Prostate gland (tissue), 2 donors: ENCODE results near the gene GBX2.

ENCODE experiments used
- CTCF ChIP-seq, 4 experiments: fragments of 200-600 bp in 2 of 4; fragments of 450-650 bp in 2 of 4; sonication (generic) in 2 of 4; IDR thresholded peaks; 1 replicate in 3 of 4; 2 replicates in 1 of 4; pipeline ENCODE4 v1.5.1; 2016 to 2019; ENCODE audit warnings: antibody characterized with exemption in 4 of 4, mild to moderate bottlenecking in 2 of 4, moderate library complexity in 2 of 4
- POLR2A ChIP-seq: fragments of 450-650 bp; IDR thresholded peaks from one replicate; pipeline ENCODE4 v1.6.1; 2016; ENCODE audit warnings: antibody characterized with exemption, mild to moderate bottlenecking

GRCh38 chr2:236136538-236136937 lies 31.6 kb downstream of the GBX2 start:
- TF ChIP-seq CTCF (IDR thresholded peaks at IDR 0.05) (no peak), POLR2A (no peak)
